DMS114 treated with DMSO at 0.1 percent for 48 hours (cell line): ENCODE results near the gene GCNT3.
"Not testable (repeated sequence)": the region's sequence is repeated elsewhere in the genome, so short reads cannot be mapped to it uniquely, and the experiment has no call there.

Experiments
- DNase-seq: peaks from one replicate; lab custom pipeline; 2025; ENCODE audit not compliant: unreplicated experiment; lab: John Stamatoyannopoulos, UW

Gene GCNT3

DNA sequence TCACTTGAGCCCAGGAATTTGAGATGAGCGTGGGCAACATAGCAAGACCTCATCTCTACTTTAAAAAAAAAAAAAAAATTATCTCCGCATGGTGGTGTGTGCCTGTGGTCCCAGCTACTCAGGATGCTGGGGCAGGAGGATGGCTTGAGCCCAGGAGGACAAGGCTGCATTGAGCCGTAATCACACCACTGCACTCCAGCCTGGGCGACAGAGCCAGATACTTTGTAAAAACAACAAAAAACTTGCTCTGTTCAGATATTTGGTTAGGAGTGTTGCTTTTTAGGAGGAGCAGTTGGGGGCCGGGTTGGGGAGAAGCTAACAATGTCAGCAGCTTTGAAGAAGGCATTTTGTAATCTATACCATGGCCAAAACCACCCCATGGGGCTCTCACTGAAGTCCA, 4.1 kb downstream of the GCNT3 start:
- no peak for DNase-seq

DNA sequence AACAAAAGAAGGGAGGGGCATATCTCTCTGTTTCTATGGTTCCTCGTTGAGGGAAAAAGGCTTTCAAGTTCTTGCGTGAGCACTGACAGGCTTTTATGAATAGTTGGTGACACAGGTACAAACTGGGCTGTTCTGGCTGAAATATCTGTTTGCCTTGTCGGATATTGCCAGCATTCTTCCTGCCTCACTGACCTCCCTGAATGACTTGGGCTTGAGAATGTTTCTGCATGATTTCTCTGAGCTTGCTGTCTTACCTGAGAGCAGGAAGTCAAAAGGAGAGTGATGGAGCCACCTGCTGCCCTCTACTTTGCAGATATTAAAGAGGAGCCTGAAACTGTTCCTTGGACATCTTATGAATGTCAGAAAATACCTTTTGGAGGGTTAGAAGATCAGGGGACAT, 4.8 kb downstream of the GCNT3 start:
- DNase-seq, result no peak

DNA sequence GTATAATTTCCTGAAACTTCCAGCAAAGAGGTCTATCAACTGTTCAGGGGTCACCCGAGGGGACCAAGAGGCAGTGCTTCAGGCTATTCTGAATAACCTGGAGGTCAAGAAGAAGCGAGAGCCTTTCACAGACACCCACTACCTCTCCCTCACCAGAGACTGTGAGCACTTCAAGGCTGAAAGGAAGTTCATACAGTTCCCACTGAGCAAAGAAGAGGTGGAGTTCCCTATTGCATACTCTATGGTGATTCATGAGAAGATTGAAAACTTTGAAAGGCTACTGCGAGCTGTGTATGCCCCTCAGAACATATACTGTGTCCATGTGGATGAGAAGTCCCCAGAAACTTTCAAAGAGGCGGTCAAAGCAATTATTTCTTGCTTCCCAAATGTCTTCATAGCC, 6.8 kb downstream of the GCNT3 start:
- no peak for DNase-seq

DNA sequence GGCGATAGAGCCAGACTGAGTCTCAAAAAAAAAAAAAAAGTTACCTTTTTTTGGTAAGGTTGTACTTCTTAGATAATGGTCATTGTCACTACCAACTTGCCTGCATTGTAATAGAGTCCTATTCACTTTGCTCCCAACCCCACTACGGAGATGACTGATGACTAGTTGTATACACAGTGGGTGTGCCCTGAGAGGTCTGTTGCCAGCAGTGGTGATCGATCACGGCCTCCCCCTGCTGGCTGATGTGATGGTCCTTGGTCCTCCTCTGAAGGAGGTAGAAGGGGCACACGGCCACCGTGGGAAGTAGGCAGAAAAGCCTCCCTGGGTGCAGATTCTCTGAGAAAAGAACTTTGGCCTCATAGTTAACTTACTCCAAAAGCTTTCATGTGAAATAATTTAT, 10.7 kb downstream of the GCNT3 start:
- DNase-seq, result peak; percentile 45

DNA sequence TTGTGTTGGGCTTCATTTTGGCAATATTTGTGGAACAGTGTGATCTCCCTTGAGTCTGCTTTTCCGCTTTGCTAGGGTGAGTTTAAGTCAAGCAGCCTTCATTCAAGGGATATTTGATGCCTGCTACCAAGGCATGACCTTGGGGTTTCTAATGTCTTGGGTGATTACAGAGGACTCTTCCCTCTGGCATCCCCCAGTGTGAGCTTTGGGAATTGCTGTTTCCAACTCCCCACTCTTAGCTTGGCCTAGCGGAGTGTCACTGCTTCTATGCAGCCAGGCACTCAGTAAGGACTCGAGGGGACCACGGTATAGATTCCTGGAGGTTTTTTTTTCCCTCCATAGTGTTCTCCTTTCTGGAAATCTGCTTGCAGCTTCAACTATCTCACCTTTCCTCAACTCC, 21.1 kb downstream of the GCNT3 start:
- no peak for DNase-seq

DNA sequence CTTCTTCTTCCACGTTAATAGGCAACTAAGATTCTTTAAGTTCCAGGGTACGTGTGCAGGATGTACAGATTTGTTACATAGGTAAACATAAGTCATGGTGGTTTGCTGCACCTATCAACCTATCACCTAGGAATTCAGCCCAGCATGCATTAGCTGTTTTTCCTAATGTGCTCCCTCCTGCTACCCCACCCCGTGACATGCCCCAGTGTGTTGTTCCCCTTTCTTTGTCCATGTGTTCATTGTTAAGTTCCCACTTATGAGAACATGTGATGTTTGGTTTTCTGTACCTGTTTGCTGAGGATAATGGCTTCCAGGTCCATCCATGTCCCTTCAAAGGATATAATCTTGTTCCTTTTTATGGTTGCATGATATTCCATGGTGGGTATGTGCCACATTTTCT, 24.6 kb downstream of the GCNT3 start:
- DNase-seq, result no peak

DNA sequence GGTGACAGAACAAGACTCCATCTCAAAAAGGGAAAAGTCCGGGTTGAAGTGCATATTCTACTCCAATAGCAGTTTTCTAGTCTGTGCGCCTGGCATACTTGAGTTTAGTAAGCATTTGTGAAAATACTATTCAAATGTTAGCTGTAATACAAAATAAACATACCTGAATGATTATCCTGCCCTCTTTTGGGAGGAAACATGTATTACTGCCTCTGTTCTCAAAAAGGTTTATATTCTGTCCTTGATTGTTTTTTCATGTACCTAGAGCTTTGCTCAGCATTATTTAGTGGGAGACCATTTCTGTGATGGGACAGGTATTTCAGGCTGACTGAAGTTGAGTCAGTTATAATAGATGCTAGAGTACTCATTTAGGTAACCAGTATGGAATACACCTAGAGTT, 25.9 kb downstream of the GCNT3 start:
- DNase-seq, result not testable (repeated sequence)

DNA sequence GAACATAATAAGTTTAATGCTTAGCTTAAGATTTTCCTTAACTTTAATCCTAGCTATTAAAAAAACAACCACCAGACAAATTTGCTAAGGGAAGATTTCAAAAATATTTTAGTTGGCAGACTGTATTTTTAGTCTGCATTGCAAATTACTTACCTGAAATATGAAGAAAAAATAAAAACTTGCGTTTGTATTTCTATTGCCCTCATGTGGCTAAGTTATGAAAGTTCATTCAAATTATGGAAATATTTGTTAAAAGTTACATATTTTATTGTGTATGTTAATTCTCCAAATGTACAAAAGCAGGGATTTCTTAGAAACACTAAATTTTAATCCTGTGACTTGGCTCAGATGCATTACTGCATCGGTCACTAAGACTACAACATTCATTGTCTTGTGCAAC, 30.8 kb downstream of the GCNT3 start:
- no peak for DNase-seq

DNA sequence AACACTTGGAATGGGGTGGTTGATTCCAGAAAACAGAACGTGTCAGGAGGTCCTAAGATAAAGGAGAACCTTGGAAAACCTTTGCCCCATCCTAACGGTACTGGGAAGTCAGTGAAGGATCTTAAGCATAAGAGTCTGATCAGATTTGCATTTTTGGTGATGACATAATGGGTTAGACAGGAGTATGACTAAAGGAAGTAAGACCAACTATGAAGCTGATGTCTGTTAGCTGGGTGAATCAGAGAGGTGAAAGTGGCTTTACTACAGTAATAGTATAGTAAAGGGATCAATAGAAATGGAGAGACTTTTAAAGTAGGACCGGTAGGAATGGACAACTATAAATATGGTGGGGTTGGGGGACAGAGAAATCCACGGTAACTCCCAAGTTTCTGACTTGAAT, 33.2 kb downstream of the GCNT3 start:
- DNase-seq, result no peak

DNA sequence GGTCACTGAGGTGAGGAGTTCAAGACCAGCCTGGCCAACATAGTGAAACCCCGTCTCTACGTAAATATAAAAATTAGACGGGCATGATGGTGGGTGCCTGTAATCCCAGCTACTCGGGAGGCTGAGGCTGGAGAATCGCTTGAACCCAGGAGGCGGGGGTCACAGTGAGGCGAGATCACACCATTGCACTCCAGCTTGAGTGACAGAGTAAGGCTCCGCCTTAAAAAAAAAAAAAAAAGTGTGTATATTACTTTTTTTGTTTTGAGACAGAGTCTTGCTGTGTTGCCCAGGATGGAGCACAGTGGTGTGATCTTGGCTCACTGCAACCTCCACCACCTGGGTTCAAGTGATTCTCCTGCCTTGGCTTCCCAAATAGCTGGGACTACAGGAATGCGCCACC, 34.2 kb downstream of the GCNT3 start:
- not testable (repeated sequence) for DNase-seq

DNA sequence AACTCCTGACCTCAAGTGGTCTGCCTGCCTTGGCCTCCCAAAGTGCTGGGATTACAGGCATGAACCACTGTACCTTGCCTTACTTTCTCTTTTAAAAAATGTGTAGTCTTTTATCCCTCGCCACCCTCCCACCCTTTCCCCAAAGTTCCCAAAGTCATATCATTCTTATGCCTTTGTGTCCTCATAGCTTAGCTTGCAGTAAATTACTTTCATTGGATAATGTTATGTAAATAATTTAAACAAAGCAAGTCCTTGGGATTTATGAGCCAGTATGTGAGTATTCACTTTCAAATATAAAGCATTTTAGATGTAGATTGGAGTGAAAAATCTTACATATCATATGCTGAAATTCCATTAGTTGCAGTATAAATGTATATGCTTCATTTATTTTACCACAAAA, 34.7 kb downstream of the GCNT3 start:
- no peak for DNase-seq

DNA sequence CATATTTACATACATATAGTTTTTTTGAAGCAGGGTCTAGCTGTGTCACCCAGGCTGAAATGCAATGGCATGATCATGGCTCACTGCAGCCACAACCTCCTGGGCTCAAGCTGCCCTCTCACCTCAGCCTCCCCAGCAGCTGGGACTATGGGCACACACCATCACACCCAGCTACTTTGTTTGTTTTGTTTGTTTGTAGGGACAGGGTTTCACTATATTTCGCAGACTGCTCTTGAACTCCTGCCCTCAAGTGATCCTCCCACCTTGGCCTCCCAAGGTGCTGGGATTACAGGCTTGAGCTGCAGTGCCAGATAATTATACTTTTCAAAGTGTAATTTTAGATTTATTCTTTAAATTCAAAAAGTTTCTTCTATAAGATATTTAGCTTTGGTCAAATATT, 35.5 kb downstream of the GCNT3 start:
- DNase-seq, result no peak

DNA sequence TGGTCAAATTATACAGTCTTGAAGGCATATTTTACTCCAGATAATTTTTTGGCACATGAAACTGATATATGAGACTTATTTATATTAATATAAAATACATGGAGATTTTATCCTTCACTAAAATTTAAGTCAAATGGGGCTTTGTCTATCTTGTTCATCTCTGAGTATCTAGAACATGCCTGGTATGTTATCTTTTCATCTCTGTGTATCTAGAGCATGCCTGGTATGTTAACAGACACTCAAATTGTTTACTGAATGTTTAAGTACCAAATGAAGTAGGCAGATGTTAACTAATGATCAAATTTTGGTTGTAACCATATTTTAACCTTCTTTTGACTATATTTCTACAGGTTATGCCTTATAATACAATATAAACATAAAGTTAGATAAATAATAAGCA, 38.0 kb downstream of the GCNT3 start:
- no peak for DNase-seq

DNA sequence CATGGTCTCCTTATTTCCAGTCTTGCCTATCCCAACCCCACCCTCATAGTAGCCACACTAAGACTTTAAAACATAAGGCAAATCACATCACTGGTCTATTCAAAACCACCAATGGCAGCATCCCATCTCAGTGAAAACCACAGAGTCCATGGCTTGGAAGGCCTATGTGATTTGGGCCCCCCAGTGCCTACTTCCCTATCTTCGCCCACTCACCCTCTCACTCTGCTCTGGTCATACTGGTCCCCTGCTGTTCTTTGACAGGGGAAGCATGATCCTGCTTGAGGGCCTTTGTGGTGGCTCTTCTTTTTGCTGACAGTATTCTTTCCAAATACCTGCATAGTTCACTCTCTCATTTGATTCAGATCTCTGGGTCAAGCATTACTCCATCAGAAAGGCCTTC, 42.5 kb downstream of the GCNT3 start:
- DNase-seq, result no peak

DNA sequence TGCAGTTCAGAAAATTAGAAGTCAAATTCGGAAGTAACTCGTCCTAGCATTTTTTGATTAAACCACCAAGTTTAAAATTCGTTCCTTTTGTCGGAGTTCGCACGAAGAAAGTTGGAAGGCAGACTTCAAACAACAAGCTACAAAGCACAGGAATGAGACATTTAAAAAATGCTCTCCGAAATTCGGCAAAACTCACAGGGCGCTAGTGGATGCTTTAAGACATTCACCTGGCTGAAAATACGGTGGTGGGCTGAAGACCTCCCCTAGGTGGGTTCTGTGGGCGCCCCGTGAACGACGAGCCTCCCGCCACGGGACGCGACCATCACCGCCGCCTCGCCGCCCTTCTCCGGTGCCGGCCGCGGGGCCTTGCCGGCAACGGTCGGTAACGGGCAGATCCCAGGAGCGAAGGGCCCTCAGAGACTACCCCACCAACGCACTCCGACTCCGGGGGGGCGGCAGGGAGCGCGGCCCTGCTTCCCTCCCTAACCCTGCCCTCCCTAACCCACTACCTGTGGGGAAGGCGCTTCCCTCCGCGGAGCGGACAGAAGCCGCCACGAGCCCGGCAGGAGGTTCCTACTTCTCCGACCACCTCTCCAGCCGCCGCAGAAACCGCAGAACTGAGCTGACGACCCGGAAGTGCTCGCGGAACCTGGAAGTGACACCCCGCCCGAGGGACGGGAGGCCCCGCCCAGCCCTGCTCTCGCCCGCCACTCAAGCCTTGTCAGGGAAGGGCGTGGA, 45.5 kb downstream of the GCNT3 start, which contains the start of gene GTF2A2:
Gene GTF2A2, minus strand, starts transcription at position 619 of the 738 bp plus-strand sequence. CDS start 5,238 bp downstream, outside the sequence.
- peak; percentile 95 for DNase-seq

DNA sequence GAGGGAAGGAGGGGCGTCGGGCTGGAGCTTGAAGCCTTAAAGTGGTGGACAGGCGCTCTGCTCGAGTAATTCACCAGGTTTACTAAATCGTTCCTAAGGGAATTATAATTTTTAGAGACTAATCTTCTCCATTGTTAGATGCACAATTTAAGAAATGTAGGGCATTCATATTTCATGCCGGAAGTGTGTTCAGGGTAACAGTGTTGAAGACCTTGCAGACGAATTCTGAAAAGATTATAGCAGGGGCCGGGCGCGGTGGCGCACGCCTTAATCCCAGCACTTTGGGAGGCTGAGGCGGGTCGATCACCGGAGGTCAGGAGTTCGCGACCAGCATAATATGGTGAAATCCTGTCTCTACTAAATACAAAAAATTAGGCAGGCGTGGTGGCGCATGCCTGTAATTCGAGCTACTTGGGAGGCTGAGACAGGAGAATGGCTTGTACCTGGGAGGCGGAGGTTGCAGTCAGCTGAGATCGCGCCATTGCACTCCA, 46.1 kb downstream of the GCNT3 start:
- no peak for DNase-seq

DNA sequence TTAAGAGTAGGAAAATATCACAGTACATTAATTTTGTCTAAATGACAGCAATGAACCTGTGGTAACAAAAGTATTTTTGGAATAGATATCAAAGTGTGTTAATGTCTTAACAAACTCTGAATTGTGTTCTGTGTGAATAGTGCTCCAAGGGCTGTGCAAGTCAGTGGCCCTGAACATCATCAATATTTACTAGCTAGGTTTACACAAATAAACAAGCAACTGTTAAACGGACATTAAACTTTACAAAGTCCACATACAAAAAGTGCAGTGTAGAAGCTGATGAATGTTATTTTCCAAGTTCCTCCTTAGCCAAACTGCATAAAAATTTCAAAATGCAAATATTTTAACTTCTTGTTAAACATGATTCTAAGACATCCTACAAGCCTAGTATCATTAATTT, 47.8 kb downstream of the GCNT3 start:
- DNase-seq, result no peak

DNA sequence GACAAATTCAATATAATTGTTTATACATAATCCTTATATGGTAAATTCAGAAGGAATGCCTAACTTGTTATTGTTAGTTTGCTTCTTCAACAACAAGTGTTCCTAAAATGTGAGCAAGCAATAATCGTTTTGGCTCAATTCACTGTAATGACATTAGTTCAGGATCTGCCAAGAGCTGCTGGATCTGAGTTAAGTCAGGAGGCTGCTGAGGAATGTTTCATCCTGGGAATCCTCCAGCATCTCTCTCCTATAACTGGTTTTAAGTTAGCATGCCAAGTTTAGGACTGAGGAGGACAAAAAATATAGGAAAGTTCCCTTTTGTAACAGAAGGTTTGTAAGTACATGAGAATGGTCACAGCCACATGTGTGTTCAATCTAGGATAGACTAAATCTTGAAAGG, 50.7 kb downstream of the GCNT3 start:
- DNase-seq, result no peak

DNA sequence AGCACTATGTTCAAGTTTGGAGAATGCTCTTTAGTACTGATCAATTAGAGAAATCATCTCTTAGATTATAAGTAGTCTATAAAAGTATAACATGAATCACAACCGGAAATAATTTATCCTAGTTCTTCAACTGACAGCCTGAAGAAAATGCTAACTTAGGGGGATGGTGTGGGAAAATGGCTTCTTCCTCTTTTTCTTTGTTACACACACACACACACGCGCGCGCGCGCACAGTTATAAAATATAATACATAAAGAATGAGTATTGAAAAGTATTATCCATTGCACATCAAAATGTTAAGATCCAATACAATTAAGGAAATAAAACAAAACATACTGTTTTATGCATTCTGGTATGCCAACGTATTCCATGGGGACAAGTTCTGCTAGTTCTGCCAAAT, 57.0 kb downstream of the GCNT3 start:
- DNase-seq, result no peak
